Body of pancreas (tissue), 4 donors: ENCODE data around the gene TRIM52.
"Not testable (repeated sequence)": the region's sequence is repeated elsewhere in the genome, so short reads cannot be mapped to it uniquely, and the experiment has no call there.

Source experiments
- POLR2A ChIP-seq, 3 donors: fragments of 450-650 bp; IDR thresholded peaks; one replicate each; pipeline ENCODE4 v1.6.1; 2016; ENCODE audit warnings: antibody characterized with exemption in 3 of 3, mild to moderate bottlenecking in 2 of 3
- TF ChIP-seq, protein P1 (sequence below), 7 experiments: fragments of 450-650 bp in 4 of 7; fragments of 200-600 bp in 3 of 7; sonication (generic) in 3 of 7; IDR thresholded peaks; one replicate each; pipeline ENCODE4 v1.5.1; 2016 to 2019; ENCODE audit warnings: antibody characterized with exemption in 7 of 7

- TF ChIP-seq, protein P1, sequence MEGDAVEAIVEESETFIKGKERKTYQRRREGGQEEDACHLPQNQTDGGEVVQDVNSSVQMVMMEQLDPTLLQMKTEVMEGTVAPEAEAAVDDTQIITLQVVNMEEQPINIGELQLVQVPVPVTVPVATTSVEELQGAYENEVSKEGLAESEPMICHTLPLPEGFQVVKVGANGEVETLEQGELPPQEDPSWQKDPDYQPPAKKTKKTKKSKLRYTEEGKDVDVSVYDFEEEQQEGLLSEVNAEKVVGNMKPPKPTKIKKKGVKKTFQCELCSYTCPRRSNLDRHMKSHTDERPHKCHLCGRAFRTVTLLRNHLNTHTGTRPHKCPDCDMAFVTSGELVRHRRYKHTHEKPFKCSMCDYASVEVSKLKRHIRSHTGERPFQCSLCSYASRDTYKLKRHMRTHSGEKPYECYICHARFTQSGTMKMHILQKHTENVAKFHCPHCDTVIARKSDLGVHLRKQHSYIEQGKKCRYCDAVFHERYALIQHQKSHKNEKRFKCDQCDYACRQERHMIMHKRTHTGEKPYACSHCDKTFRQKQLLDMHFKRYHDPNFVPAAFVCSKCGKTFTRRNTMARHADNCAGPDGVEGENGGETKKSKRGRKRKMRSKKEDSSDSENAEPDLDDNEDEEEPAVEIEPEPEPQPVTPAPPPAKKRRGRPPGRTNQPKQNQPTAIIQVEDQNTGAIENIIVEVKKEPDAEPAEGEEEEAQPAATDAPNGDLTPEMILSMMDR (IDR thresholded peaks at IDR 0.05), result not testable (repeated sequence)
- not testable (repeated sequence) for TF ChIP-seq POLR2A (IDR thresholded peaks at IDR 0.05)
These were observed 7.0 kb upstream of the TRIM52 start for GRCh38 chr5:181267907-181268306.
